Mucosa of rectum (tissue), 2 donors: ENCODE data around the gene TANGO2.

ENCODE experiments used
- H3K27ac ChIP-seq, 2 donors: one replicate each; pipeline ENCODE4 v1.7.0; 2013; ENCODE audit warnings: inconsistent platforms in 2 of 2, low read depth in 2 of 2, low read length in 2 of 2
- H3K27me3 ChIP-seq, 2 donors: one replicate each; pipeline ENCODE4 v1.7.0; 2013; ENCODE audit warnings: low read length in 2 of 2; ENCODE audit not compliant: control insufficient read depth in 2 of 2, insufficient read depth in 2 of 2
- H3K36me3 ChIP-seq, 2 donors: one replicate each; pipeline ENCODE4 v1.7.0; 2013; ENCODE audit warnings: low read length in 2 of 2; ENCODE audit not compliant: control insufficient read depth in 2 of 2, insufficient read depth in 2 of 2
- H3K4me1 ChIP-seq, 2 donors: one replicate each; pipeline ENCODE4 v1.7.0; 2013; ENCODE audit warnings: low read length in 2 of 2, mild to moderate bottlenecking in 1 of 2; ENCODE audit not compliant: control insufficient read depth in 2 of 2, insufficient read depth in 2 of 2
- H3K4me3 ChIP-seq, 2 donors: one replicate each; pipeline ENCODE4 v1.7.0; 2013; ENCODE audit warnings: low read length in 2 of 2
- H3K9ac ChIP-seq, 2 donors: one replicate each; pipeline ENCODE4 v1.7.0; 2013; ENCODE audit warnings: low read length in 2 of 2, low read depth in 1 of 2, mild to moderate bottlenecking in 1 of 2
- H3K9me3 ChIP-seq, 2 donors: one replicate each; pipeline ENCODE4 v1.7.0; 2013; ENCODE audit warnings: low read length in 2 of 2; ENCODE audit not compliant: control insufficient read depth in 2 of 2
- donor health status: healthy.
- donor health status: Normal muscosa, but diverticular disease.

Gene TANGO2

DNA sequence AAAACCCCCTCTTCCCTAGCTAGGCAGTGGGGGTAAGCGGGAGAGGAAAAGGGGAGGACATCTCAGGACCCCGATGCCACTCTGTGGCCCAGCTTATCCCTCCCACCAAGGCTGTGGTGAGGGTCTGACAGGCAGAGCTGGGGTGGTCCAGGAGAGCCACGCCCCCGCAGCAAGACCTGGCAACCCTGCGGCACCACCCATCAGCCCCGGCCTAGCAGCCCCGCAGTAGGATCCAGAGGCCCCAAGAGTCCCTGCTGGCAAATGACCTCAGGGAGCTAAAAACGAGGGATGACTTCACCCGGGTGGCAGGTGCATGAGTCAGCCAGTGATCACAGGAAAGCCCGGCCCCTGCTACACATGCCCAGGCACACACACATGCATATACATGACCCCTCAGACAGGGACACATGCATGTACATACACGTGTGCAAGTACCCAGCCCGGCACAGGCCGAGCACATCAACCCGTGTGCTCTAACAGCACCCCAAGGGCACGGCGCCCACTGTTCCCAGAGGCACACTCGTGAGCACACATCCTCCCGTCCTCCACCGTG is 36.6 kb upstream of the TANGO2 start:
- Histone ChIP-seq H3K36me3 (no peaks in the 10 kb centered on the region), H3K27ac (no peak overlapping the region), H3K27me3 (no peaks in the 10 kb centered on the region), H3K4me3 (no peak overlapping the region), H3K4me1 (peaks cover 12 to 14% of the 10 kb centered on the region in 2 donors), H3K9ac (no peak overlapping the region), H3K9me3 (no peaks in the 10 kb centered on the region)

DNA sequence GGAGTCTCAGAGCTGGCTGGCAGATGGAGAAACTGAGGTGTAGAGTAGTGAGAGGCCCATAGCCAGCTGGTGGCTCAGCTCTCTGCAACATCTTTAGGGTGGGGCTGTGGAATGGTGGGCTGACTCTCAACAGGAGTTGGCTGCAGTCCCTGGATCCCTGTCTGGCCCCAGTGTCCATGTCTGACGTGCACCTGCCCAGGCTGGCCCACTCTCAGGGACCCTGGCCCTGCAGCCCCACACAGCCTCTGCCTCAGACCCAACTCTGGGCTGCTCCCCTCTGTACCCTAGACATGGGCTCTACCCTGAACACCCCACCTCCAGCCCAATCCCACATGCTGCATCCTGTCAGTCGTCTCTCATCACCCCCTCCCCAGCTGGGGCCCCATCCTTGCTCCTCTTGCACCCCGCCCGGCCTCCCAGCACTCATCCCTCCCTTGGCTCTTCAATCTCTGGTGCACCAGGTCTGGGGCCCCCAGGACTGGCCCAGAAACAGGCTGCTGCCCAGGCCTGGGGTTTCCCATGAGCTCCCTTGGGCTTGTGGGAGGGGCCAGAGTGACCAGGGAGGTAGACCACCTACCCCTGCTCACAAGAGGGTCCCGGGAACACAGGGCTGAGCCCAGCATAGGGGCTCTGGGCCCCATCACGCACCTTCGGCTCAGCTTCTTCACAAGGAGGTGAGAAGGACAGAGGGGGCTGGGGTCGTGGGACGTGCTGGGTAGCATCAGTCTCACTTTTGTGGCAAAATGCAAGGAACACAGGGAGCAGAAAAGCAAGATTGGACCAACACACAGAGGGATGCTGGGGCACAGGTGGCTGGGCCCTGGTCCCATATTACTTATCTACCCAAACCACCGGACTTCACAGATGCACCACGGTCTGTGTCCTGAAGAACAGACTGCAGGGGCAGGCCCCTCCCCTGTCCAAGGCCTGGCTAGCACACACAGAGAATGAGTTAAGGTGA is 35.8 kb upstream of the TANGO2 start:
- Histone ChIP-seq H3K9me3 (no peaks in the 10 kb centered on the region), H3K27me3 (no peaks in the 10 kb centered on the region), H3K9ac (no peak overlapping the region), H3K4me3 (no peak overlapping the region), H3K4me1 (peaks cover 12 to 14% of the 10 kb centered on the region in 2 donors), H3K27ac (no peak overlapping the region), H3K36me3 (no peaks in the 10 kb centered on the region)

DNA sequence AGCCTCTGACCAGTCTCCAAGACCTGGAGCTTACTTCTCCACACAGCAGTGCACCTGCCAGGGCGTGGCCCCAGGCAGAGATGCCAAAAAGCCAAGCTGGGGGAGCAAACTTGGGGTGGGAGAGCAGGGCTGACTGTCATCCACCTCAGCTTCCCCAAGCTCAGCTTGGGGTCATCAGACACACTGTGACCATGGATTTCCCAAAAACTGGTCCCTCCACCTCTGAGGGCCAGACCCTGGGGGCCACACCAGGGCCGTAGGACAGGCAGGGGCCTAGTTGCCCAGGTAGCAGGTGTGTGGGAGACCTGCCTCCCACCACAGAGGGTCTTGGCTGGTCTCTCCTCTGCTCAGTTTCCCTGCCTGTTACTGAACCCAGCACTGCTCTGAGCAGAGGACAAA is 34.9 kb upstream of the TANGO2 start:
- H3K36me3 ChIP-seq: no peaks in the 10 kb centered on the region
- no peaks in the 10 kb centered on the region for H3K27me3 ChIP-seq
- H3K4me1 ChIP-seq: peaks cover 12 to 14% of the 10 kb centered on the region in 2 donors
- H3K9ac ChIP-seq: peak overlapping the region; percentile 54 to 72
- peak overlapping the region; percentile 69 to 74 for H3K4me3 ChIP-seq
- H3K9me3 ChIP-seq: no peaks in the 10 kb centered on the region
- H3K27ac ChIP-seq: no peak overlapping the region

DNA sequence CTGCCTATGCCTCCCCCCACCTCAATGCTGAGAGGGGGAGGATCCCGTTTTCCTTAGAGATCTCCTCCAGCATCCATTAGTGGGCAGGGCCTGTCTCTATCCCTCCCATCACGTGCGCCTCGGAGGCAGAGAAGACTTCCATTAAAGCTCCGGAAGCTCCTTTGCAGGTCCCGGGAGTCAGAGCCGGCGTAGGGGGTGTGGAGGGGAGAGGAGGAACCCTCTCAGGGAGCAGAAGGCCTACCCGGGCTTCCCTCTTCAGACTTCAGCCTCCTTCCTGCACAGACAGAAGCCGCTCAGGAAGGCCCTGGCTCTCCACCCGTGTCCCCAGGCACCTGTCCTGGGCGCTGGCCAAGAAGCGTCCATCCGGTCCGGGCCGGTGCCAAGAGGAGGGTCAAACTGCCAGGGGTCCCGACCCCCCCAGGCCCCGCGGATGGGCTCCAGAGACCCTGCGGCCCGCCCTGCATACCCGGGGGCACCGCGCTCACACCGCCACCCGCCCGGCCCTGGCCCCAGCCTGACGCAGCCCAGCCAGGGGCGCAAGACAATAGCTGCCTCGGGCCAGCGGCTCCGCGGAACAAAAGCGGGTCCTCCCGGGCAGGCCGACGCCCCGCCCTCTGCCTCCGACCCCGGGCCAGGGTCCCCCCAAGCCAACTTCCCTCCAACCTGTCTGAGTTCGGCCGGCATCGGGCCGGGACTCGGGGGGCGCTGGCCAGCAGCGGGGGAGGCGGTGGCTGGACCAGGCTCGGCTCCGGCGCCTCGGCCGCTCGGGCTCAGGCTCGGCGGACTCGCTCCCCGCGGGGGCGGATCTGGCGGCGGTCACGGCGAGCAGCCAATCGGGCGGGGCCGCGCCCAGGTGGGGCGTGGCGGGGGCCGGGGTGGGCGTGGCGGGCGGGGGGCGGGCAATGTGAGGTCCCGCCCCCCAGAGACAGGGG is 34.2 kb upstream of the TANGO2 start:
- H3K27me3 ChIP-seq: no peaks in the 10 kb centered on the region
- H3K36me3 ChIP-seq: no peaks in the 10 kb centered on the region
- peak overlapping the region; percentile 19 to 56 for H3K27ac ChIP-seq
- no peaks in the 10 kb centered on the region for H3K9me3 ChIP-seq
- H3K4me3 ChIP-seq: peak overlapping the region; percentile 69 to 74
- H3K4me1 ChIP-seq: peaks cover 12 to 14% of the 10 kb centered on the region in 2 donors
- peak overlapping the region; percentile 54 to 72 for H3K9ac ChIP-seq

DNA sequence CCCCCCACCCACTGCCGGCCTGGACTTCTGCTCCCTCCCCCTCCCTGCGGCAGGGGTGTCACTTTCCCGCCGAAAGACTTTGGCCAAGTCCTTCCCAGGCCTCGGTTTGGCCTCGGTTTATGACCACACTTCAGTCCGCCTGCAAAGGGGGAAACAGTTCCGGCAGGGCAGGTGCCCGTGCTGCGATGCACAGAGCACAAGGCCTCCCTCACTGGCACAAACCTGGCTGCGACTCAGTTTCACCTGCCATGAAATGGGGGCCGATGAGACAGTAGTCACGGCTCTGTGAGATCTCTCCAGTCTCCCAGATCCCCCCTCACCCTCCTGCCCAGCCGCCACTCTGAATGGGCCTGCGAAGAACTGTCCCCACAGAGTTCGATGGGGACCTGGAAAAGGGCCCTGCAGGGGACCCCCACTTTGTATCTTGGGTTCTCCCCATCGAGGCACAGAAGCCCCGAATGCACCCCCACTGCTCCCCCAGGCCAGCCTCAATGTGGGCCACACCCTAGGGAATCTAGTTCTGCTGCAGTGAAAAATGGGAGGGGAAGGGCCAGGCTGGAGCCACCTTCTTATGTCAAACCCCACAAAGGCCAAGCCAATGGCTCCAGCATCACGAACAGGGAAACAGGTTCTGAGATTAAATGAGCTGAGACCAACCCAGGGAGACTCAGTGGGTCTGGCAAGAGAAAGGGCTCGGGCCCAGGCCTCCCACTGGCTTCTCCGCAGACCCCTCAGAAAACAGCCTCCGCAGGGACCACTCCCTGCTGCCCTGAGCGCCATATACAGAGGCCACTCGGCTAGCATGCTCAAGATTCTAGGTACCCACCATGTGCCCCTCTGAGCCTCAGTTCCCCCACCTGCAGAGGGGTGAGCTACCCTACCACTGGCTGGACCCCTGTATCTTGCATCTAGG is 33.3 kb upstream of the TANGO2 start:
- Histone ChIP-seq H3K4me3 (peak overlapping the region; percentile 14 to 23), H3K9me3 (no peaks in the 10 kb centered on the region), H3K4me1 (peaks cover 12 to 14% of the 10 kb centered on the region in 2 donors), H3K27ac (no peak overlapping the region), H3K27me3 (no peaks in the 10 kb centered on the region), H3K36me3 (no peaks in the 10 kb centered on the region), H3K9ac (no peak overlapping the region)

DNA sequence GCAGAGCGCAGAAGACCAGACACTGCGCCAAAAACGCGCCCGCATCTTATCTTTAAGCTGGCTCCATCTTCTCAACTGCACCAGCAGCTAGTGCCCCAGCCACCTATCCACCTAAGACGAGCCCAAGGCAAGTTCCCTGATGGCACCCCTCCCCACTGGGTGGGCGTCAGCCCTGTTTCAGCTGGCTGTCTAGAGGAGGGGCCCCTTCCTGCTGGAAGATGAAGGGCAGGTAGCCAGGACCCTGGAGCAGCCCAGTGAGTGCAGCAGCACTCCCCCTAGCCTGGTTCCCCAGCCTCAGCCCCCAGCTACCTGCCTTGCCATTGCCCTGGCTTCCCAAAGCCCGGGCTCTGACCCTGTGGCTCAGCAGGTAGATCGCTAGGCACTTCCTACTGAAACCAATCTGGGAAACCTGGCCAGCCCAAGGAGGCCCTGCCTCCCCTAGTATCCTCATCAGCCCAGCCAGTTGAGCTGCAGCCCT is 32.5 kb upstream of the TANGO2 start:
- no peaks in the 10 kb centered on the region for H3K36me3 ChIP-seq
- H3K27me3 ChIP-seq: no peaks in the 10 kb centered on the region
- no peaks in the 10 kb centered on the region for H3K9me3 ChIP-seq
- no peak overlapping the region for H3K9ac ChIP-seq
- no peak overlapping the region for H3K27ac ChIP-seq
- no peak overlapping the region for H3K4me3 ChIP-seq
- peaks cover 12 to 14% of the 10 kb centered on the region in 2 donors for H3K4me1 ChIP-seq

DNA sequence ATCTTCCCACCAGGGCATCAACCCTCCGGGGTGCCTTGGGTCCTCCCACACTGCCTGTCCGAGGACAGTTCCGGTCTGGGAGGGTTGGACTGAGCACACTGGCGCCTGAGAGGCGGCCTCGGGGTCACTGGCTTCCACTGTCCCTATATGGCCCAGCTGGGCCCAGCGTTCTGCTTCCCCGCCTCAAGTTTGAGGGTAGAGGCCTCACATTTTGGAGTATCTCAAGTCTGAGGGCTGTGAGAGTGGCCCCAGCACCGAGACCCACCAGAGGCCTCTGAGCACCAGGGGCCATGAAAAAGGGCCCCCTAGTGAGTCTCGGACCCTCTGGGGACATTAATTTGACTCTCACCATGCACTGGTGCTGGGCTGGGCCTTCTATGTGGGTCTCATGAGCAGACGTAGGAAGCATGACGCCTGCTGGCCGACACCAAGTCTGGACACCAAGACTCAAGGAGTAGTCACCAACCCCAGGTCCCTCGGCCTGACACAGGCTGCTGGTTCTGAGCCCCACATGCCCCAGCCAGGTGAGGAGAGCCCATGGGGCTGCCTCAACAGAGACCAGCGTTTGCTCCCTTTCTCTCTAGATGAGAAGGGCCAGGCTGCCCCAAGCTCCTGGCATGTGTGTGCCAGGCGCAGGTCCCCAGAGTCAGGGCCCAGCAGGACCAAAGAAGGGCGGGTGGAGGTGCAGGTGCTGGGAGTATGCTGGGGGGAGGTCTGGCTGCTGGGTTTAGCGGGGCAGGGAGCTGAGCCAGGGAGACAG is 31.8 kb upstream of the TANGO2 start:
- Histone ChIP-seq H3K27ac (no peak overlapping the region), H3K4me1 (peaks cover 12 to 14% of the 10 kb centered on the region in 2 donors)

DNA sequence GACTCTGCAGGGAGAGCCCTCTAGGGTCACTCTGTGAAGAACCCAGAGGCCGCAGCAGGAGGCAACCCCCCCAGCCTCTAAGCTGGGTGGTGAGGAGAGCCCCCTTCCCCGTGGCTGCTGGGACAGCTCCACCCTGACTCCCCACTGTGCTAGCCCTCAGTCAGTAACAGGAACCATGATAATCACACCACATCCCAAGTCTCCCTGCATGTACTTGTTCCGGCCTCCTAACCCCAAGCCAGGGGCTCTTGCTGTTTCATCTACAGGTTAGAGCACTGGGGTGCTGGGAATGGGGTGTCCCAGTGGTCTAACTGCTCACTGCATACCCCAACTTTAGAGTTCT is 31.2 kb upstream of the TANGO2 start:
- Histone ChIP-seq H3K4me3 (no peak overlapping the region), H3K4me1 (peaks cover 12 to 14% of the 10 kb centered on the region in 2 donors), H3K36me3 (no peaks in the 10 kb centered on the region), H3K9ac (no peak overlapping the region), H3K27me3 (no peaks in the 10 kb centered on the region), H3K27ac (no peak overlapping the region), H3K9me3 (no peaks in the 10 kb centered on the region)

More for the DNA sequence above, 31.8 kb upstream of the TANGO2 start:
- Histone ChIP-seq H3K9me3 (no peaks in the 10 kb centered on the region), H3K27me3 (no peaks in the 10 kb centered on the region), H3K4me3 (no peak overlapping the region), H3K36me3 (no peaks in the 10 kb centered on the region), H3K9ac (no peak overlapping the region)

DNA sequence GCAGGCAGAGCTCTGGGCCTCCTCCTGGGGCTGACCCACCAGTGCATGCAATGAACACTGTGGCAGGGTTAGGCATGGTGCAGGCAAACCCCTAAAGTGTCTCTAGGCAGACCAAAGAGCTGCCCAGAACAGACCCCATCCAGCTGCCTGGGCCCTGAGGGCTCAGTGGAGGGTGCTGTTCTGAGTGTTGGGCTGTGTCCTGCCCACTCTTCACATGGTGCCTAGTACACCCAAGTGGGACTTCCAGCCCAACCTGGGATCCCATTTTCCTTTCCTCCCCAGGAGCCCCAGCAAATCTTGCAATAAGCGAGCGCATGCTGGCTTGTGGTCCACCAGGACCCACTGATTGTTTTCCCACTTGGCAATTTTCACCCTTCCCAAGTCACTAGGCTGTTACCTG is 30.7 kb upstream of the TANGO2 start:
- Histone ChIP-seq H3K4me1 (peaks cover 12 to 14% of the 10 kb centered on the region in 2 donors), H3K9me3 (no peaks in the 10 kb centered on the region), H3K27ac (no peak overlapping the region), H3K36me3 (no peaks in the 10 kb centered on the region), H3K27me3 (no peaks in the 10 kb centered on the region), H3K4me3 (no peak overlapping the region), H3K9ac (no peak overlapping the region)
